HG03097 (cell line): ENCODE data around the gene CELA3B.
"Not testable (repeated sequence)": the region's sequence is repeated elsewhere in the genome, so short reads cannot be mapped to it uniquely, and the experiment has no call there.

Experiments used
- ATAC-seq: cut with Tn5 transposase; IDR thresholded peaks from one replicate; pipeline ENCODE4 v1.9.1; 2021; ENCODE audit not compliant: unreplicated experiment, low FRiP score

Gene CELA3B

GRCh38 chr1:21942959-21943640 is 33.7 kb upstream of the CELA3B start:
- not testable (repeated sequence) for ATAC-seq

GRCh38 chr1:21944733-21945073 is 32.1 kb upstream of the CELA3B start:
- no peak for ATAC-seq

GRCh38 chr1:21946836-21947587 is 29.8 kb upstream of the CELA3B start:
- no peak for ATAC-seq

GRCh38 chr1:21950734-21951133 is 26.1 kb upstream of the CELA3B start:
- ATAC-seq, result no peak

GRCh38 chr1:21951226-21951870 is 25.5 kb upstream of the CELA3B start:
- no peak for ATAC-seq

- ATAC-seq, result no peak
These were observed 23.9 kb upstream of the CELA3B start for GRCh38 chr1:21952786-21953520.

GRCh38 chr1:21955058-21955457 is 21.8 kb upstream of the CELA3B start:
- no peak for ATAC-seq

GRCh38 chr1:21955501-21956281 is 21.1 kb upstream of the CELA3B start:
- ATAC-seq, result no peak

- no peak for ATAC-seq
These were observed 19.9 kb upstream of the CELA3B start for GRCh38 chr1:21956720-21957552.

- ATAC-seq, result no peak
These were observed 15.5 kb upstream of the CELA3B start for GRCh38 chr1:21961337-21961736.

- ATAC-seq, result no peak
These were observed 15.0 kb upstream of the CELA3B start for GRCh38 chr1:21961799-21962198.

- no peak for ATAC-seq
These were observed 13.2 kb upstream of the CELA3B start for GRCh38 chr1:21963477-21964217.

GRCh38 chr1:21966247-21967000 is 10.4 kb upstream of the CELA3B start:
- no peak for ATAC-seq

- ATAC-seq, result not testable (repeated sequence)
These were observed 9.6 kb upstream of the CELA3B start for GRCh38 chr1:21967216-21967615.

- not testable (repeated sequence) for ATAC-seq
These were observed 7.8 kb upstream of the CELA3B start for GRCh38 chr1:21969066-21969465.

GRCh38 chr1:21970523-21970922 is 6.3 kb upstream of the CELA3B start:
- ATAC-seq, result not testable (repeated sequence)

- ATAC-seq, result not testable (repeated sequence)
These were observed 3.8 kb upstream of the CELA3B start for GRCh38 chr1:21972973-21973441.

- ATAC-seq, result not testable (repeated sequence)
These were observed 2.9 kb upstream of the CELA3B start for GRCh38 chr1:21973948-21974347.
